GM20000 (cell line): ENCODE results near the gene C2orf49.
A peak's percentile ranks its signal among the peaks of the same experiment; 100 is the strongest.

Source experiments
- DNase-seq: peaks from one replicate; pipeline ENCODE4 v3.0.0; 2012; ENCODE audit warnings: low spot score
- TF ChIP-seq, protein P1 (sequence below): IDR thresholded peaks from 2 replicates; pipeline ENCODE4 v1.5.1; 2012; ENCODE audit warnings: mild to moderate bottlenecking, control low read depth; ENCODE audit errors: extremely low read depth, missing control alignments

C2orf49 gene

DNA sequence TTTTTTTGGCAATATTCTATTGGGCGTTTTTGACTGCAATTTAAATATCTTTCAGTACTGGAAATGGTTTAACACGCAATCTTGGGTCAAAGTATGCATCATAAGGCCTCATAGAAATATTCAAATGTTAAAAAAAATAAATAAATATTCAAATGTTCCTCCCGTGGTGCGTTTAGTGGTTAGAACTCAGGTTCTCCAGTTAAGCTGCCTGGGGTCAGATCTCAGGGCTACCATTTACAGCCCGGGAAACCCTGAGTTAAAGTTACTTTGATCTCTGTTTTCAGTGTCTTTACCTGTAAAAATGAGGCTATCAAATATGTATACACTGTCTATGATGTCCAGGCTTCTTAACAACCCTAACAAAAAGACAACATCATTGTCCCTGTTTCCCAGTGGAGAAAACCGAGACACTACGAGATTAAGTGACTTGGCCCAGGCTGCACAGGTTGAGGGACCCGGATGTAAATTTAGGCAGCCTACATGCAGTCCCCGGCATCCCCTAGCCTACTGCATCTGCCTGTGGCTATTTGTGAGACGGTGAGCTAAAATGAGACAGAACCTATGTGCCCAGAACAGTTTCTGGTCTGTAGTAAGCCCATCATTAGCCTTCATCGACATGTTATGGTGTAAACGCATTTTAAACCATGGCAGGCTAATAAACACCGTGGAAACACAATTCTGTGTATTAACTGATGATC is 59.8 kb downstream of the C2orf49 start:
- TF ChIP-seq, protein P1, sequence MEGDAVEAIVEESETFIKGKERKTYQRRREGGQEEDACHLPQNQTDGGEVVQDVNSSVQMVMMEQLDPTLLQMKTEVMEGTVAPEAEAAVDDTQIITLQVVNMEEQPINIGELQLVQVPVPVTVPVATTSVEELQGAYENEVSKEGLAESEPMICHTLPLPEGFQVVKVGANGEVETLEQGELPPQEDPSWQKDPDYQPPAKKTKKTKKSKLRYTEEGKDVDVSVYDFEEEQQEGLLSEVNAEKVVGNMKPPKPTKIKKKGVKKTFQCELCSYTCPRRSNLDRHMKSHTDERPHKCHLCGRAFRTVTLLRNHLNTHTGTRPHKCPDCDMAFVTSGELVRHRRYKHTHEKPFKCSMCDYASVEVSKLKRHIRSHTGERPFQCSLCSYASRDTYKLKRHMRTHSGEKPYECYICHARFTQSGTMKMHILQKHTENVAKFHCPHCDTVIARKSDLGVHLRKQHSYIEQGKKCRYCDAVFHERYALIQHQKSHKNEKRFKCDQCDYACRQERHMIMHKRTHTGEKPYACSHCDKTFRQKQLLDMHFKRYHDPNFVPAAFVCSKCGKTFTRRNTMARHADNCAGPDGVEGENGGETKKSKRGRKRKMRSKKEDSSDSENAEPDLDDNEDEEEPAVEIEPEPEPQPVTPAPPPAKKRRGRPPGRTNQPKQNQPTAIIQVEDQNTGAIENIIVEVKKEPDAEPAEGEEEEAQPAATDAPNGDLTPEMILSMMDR: no peak
- DNase-seq: no peak

DNA sequence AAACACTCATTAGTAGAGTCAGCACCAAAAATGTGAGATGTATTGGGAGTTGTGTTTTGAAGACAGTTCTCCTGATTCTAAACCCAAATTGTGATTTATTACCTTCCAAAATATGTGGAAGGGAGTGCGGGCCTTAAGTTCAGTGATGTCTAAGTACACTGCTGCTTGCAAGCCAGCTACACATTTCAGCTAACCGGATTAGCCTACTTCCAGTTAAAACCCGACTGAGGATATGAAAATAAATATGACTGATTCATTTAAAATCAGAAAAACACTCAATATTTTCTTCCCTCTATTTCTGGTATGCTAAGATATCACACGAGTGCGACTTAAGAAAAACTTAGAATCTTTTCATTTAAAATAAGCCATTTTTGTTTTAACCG is 60.6 kb downstream of the C2orf49 start:
- no peak for DNase-seq
- TF ChIP-seq, protein P1: no peak

DNA sequence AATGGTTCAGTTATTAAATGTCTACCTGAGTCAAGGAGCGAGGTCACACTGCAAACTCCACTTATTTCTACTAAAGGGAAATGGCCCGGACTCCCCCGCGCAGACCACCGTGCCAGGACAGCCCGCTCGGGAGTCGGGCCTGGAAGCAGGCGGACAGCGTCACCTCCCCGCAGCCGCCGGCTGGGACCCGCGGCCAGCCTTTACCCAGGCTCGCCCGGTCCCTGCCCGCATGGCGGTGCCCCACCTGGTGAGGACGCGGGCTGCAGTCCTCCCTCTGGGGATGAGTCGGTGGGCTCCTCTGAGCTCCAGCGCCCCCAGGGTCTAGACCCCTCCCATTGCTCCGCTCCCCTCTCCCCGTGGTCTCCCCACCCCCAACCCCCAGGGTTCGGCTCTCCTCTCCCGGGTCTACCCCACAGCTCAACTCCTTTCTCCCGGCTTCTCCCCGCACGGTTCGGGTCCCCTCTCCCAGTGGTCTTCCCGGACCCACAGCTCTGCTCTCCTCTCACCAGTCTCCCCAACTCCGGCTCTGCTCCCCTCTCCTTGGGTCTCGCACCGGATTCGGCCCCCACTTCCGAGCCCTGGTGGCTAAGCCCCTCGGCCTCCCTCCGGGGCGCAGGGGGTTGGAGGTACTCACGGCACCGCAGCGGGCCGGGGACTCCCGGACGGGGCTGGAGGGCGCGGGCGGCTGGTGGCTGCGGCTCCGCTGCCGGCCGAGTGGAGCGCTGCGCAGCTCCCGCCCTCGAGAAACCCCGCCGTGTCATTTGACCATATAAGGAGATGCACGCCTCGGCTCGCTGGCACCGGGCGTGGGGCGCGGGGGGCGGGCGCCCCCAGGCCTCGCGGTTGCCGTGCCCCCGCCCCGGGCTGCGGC is 61.2 kb downstream of the C2orf49 start, which contains the start of gene FHL2:
FHL2 (minus strand) TSS at position 716 of the 871 bp plus-strand sequence. CDS start 12,535 bp downstream, outside the sequence.
- TF ChIP-seq, protein P1: peak; percentile 49
- peak; percentile 92 for DNase-seq
